Endothelial cell of umbilical vein (primary cell): Measurements from ENCODE around the gene HAL. TPM values are rescaled to one million over a fixed set of nuclear protein-coding genes. Genes with fewer than 3 reads are reported as not detected.

Experiments used
- BruUV-seq: library from RNA; stranded (reverse); fragments of 400-500 nt; replicated peaks from 2 replicates; lab custom pipeline; 2021; lab: Mats Ljungman, UMichigan
- CTCF ChIA-PET: fragments of 300-600, 350-600 bp; sonication (Branson Sonifier 250); formaldehyde crosslinking; loops from one replicate; lab custom pipeline; 2021; ENCODE audit warnings: antibody characterized with exemption, inconsistent platforms; lab: Charles Lee
- POLR2A ChIA-PET: fragments of 300-600, 350-600 bp; sonication (Branson Sonifier 250); formaldehyde crosslinking; loops from one replicate; lab custom pipeline; 2021; ENCODE audit warnings: antibody characterized with exemption, inconsistent platforms; lab: Charles Lee
- DNase-seq: peaks from one replicate; pipeline ENCODE4 v3.0.0-alpha.2; 2011; ENCODE audit warnings: low read depth, low spot score
- FAIRE-seq: peaks from 2 replicates; lab custom pipeline; 2011; peaks lifted over from hg19 to GRCh38; lab: Jason Lieb, UNC
- H2AFZ ChIP-seq: 2 replicates; pipeline ENCODE4 v1.6.0; 2012; ENCODE audit warnings: low read depth, low read length, control low read depth, inconsistent platforms
- H3K27ac ChIP-seq: 2 replicates; pipeline ENCODE4 v1.5.1; 2011; ENCODE audit warnings: low read depth, mild to moderate bottlenecking, control low read depth, low read length, moderate library complexity; ENCODE audit not compliant: insufficient read depth
- H3K27me3 ChIP-seq, 2 experiments: 2 replicates each; pipeline versions ENCODE4 v1.6.0 to v1.6.1; 2011; ENCODE audit warnings: low read length in 2 of 2, mixed read lengths in 1 of 2; ENCODE audit not compliant: control insufficient read depth in 2 of 2, insufficient read depth in 2 of 2
- H3K36me3 ChIP-seq, 2 experiments: 2 replicates in 1 of 2; 3 replicates in 1 of 2; pipeline ENCODE4 v1.5.1; 2011; ENCODE audit warnings: low read length in 2 of 2, mild to moderate bottlenecking in 1 of 2, moderate library complexity in 1 of 2; ENCODE audit not compliant: control insufficient read depth in 2 of 2, insufficient read depth in 2 of 2; ENCODE audit errors: extremely low read depth in 1 of 2
- H3K4me1 ChIP-seq: 3 replicates; pipeline ENCODE4 v1.5.1; 2011; ENCODE audit warnings: mild to moderate bottlenecking, low read length; ENCODE audit not compliant: control insufficient read depth, insufficient read depth; ENCODE audit errors: extremely low read depth
- H3K4me2 ChIP-seq: 2 replicates; pipeline ENCODE4 v1.6.1; 2011; ENCODE audit warnings: low read length, control low read depth, mixed read lengths; ENCODE audit not compliant: insufficient read depth
- H3K4me3 ChIP-seq, 3 experiments: fragments of 200-600 bp in 1 of 3; sonication (generic), shearing (Covaris generic) in 1 of 3; replicated peaks in 1 of 3; 2 replicates each; pipeline ENCODE4 v1.5.1; 2011 to 2016; ENCODE audit warnings: control low read depth in 3 of 3, low read length in 3 of 3, mild to moderate bottlenecking in 2 of 3, inconsistent platforms in 1 of 3, low read depth in 1 of 3, moderate library complexity in 1 of 3; ENCODE audit not compliant: insufficient read depth in 1 of 3
- H3K79me2 ChIP-seq: 2 replicates; pipeline ENCODE4 v1.6.0; 2012; ENCODE audit warnings: low read length, inconsistent platforms; ENCODE audit not compliant: control insufficient read depth, insufficient read depth
- H3K9ac ChIP-seq: replicated peaks from 2 replicates; pipeline ENCODE3; 2011; ENCODE audit warnings: low read length, control low read depth; ENCODE audit not compliant: insufficient read depth; ENCODE audit errors: extremely low read depth
- H3K9me1 ChIP-seq: replicated peaks from 3 replicates; pipeline ENCODE4 v1.6.0; 2011; ENCODE audit warnings: mild to moderate bottlenecking, low read length; ENCODE audit not compliant: control insufficient read depth, insufficient read depth; ENCODE audit errors: extremely low read depth
- H3K9me3 ChIP-seq: replicated peaks from 2 replicates; pipeline ENCODE4 v1.5.1; 2012; ENCODE audit warnings: low read length, inconsistent platforms; ENCODE audit not compliant: control insufficient read depth, insufficient read depth
- H4K20me1 ChIP-seq: replicated peaks from 2 replicates; pipeline ENCODE3; 2011; ENCODE audit warnings: mild to moderate bottlenecking, low read length; ENCODE audit not compliant: control insufficient read depth, insufficient read depth; ENCODE audit errors: extremely low read depth
- EZH2 ChIP-seq: IDR thresholded peaks from 2 replicates; pipeline ENCODE4 v1.6.1; 2012; ENCODE audit warnings: borderline replicate concordance, low read depth, mild to moderate bottlenecking, moderate library complexity, low read length, inconsistent platforms; ENCODE audit not compliant: severe bottlenecking
- FOS ChIP-seq: IDR thresholded peaks from 2 replicates; pipeline ENCODE4 v1.6.1; 2011; ENCODE audit warnings: mild to moderate bottlenecking, low read length, moderate library complexity, borderline replicate concordance; ENCODE audit not compliant: insufficient read depth
- GATA2 ChIP-seq: IDR thresholded peaks from 2 replicates; pipeline ENCODE4 v1.7.0; 2011; ENCODE audit warnings: low read depth, mild to moderate bottlenecking, moderate library complexity, mixed read lengths, low read length; ENCODE audit not compliant: insufficient read length, insufficient read depth
- JUN ChIP-seq: IDR thresholded peaks from 2 replicates; pipeline ENCODE4 v1.6.1; 2011; ENCODE audit warnings: borderline replicate concordance, low read depth; ENCODE audit not compliant: insufficient read length, insufficient read depth
- MAX ChIP-seq: IDR thresholded peaks from 2 replicates; pipeline ENCODE4 v1.6.1; 2011; ENCODE audit not compliant: insufficient read depth, insufficient read length
- MYC ChIP-seq: IDR thresholded peaks from one replicate; pipeline ENCODE4 v1.6.1; 2011; ENCODE audit warnings: mild to moderate bottlenecking, low read depth, low read length
- POLR2A ChIP-seq: IDR thresholded peaks from 2 replicates; pipeline ENCODE4 v1.6.1; 2012; ENCODE audit warnings: low read depth, mild to moderate bottlenecking, control low read depth, low read length
- POLR2AphosphoS5 ChIP-seq: IDR thresholded peaks from 2 replicates; pipeline ENCODE4 v1.6.1; 2012; ENCODE audit warnings: low read depth, mild to moderate bottlenecking, control low read depth, low read length, moderate library complexity; ENCODE audit not compliant: insufficient read depth
- dilution Hi-C: fragments of 300-500 bp; cut with MboI; formaldehyde crosslinking; loops from one replicate; pipeline ENCODE4 v1.15.0; 2019; ENCODE audit warnings: low sequenced_read_pairs; ENCODE audit not compliant: extremely low pct_ligation_motif_present
- intact Hi-C: fragments of 100-400 bp; cut with micrococcal nuclease; formaldehyde crosslinking; loops from one replicate; pipeline ENCODE4 v1.10.0; 2022
- polyA plus RNA-seq, 4 experiments: library from polyadenylated mRNA; depleted of rRNA in 3 of 4; stranded (reverse) in 3 of 4; unstranded in 1 of 4; fragments of >200 nt; gene quantifications; 2 replicates each; pipeline versions ENCODE4 v1.2.1 to v1.2.3, GENCODE V29; 2011 to 2012; ENCODE audit warnings: missing spikeins in 1 of 4
- total RNA-seq: library from RNA; stranded (reverse); gene quantifications from 2 replicates; pipeline ENCODE4 v1.2.3, GENCODE V29; 2021
- TF ChIP-seq, protein P1 (sequence below), 2 donors: IDR thresholded peaks; 1 replicate in 1 of 2; 2 replicates in 1 of 2; pipeline ENCODE4 v1.5.1; 2011; ENCODE audit warnings: low read length in 2 of 2, mild to moderate bottlenecking in 2 of 2, moderate library complexity in 2 of 2, control low read depth in 1 of 2, inconsistent platforms in 1 of 2, low read depth in 1 of 2; ENCODE audit not compliant: insufficient read depth in 1 of 2; ENCODE audit errors: extremely low read depth in 1 of 2

Gene HAL
- total and polyA plus RNA-seq, 2 donors (not counting 3 experiments of a cell fraction or from before 2014, with no cell fraction given), result 0.18 to 0.62 TPM

GRCh38 chr12:96000858-96001257 is 4.7 kb upstream of the HAL start:
- no peaks in the 10 kb centered on the region for H3K4me1 ChIP-seq
- no peak overlapping the region for H2AFZ ChIP-seq
- no peaks in the 10 kb centered on the region for H4K20me1 ChIP-seq
- TF ChIP-seq FOS, result no peak
- no peak for TF ChIP-seq POLR2AphosphoS5
- TF ChIP-seq MYC, result no peak
- no peak for TF ChIP-seq EZH2
- no peak for TF ChIP-seq POLR2A
- TF ChIP-seq MAX, result no peak
- TF ChIP-seq, protein P1, sequence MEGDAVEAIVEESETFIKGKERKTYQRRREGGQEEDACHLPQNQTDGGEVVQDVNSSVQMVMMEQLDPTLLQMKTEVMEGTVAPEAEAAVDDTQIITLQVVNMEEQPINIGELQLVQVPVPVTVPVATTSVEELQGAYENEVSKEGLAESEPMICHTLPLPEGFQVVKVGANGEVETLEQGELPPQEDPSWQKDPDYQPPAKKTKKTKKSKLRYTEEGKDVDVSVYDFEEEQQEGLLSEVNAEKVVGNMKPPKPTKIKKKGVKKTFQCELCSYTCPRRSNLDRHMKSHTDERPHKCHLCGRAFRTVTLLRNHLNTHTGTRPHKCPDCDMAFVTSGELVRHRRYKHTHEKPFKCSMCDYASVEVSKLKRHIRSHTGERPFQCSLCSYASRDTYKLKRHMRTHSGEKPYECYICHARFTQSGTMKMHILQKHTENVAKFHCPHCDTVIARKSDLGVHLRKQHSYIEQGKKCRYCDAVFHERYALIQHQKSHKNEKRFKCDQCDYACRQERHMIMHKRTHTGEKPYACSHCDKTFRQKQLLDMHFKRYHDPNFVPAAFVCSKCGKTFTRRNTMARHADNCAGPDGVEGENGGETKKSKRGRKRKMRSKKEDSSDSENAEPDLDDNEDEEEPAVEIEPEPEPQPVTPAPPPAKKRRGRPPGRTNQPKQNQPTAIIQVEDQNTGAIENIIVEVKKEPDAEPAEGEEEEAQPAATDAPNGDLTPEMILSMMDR (IDR thresholded peaks at IDR 0.05; ENCODE audit: extremely low read depth in 1 of 2, insufficient read depth in 1 of 2, low read depth in 1 of 2, low read length in 2 of 2), result no peak
- TF ChIP-seq JUN, result no peak
- TF ChIP-seq GATA2, result no peak
- H3K27me3 ChIP-seq, result no peaks in the 10 kb centered on the region
- H3K9me3 ChIP-seq, result no peaks in the 10 kb centered on the region
- H3K9me1 ChIP-seq, result no peaks in the 10 kb centered on the region
- ChIA-PET POLR2A (no interaction called here), CTCF (interaction anchor here (0.6 to 4.8 kb wide), 5 partner anchors 11 to 136 kb away, joined by 3 to 126 read pairs (median 12); no protein-coding TSS in a partner anchor)
- H3K79me2 ChIP-seq, result no peaks in the 10 kb centered on the region
- H3K27ac ChIP-seq, result no peak overlapping the region
- intact Hi-C loops, result no loop called here
- H3K36me3 ChIP-seq, result peaks cover 4 to 16% of the 10 kb centered on the region in 2 experiments
- no peak for DNase-seq
- no peak overlapping the region for H3K4me2 ChIP-seq
- H3K9ac ChIP-seq, result no peak overlapping the region
- no peak overlapping the region for H3K4me3 ChIP-seq
- FAIRE-seq, result no peak
- no TSS peak for BruUV-seq
- dilution Hi-C loops, result no loop called here
